ENCODE measurements around the gene SRPRB.

The SRPRB gene

DNA sequence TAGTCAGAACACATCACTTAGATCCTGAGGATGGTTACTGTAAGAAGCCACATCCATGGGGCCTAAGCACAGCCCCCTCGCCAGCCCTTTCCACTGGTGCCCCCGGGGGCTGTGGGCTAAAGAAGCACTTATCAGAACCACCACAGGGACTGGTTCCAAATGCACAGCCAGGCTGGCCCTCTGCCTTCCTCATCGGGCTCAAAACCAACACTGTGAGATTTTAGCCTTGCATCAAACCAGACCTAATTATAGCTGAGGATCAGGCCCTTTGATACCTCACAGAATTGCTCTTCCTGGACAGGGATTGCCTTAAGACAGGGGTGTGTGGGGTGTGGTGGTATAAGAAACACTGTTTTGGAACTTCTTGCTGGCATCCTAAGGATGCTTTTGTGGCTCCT is 23.7 kb downstream of the SRPRB start:
- Histone ChIP-seq H3K79me2 (ENCODE audit: control insufficient read depth, low read length) (no peaks in the 10 kb centered on the region), H3K4me1 (ENCODE audit: control insufficient read depth, low read length) (no peaks in the 10 kb centered on the region), H3K4me2 (ENCODE audit: low read length) (no peak overlapping the region), H3F3A (ENCODE audit: control insufficient read depth, insufficient read depth) (no peaks in the 10 kb centered on the region), H3K27ac (ENCODE audit: low read depth, low read length) (no peak overlapping the region), H3K27me3 (ENCODE audit: control insufficient read depth, low read length) (no peaks in the 10 kb centered on the region), H3K9me3 (ENCODE audit: control insufficient read depth, insufficient read depth, low read length) (no peaks in the 10 kb centered on the region), H3K4me3 (ENCODE audit: low read length) (no peak overlapping the region), H4K20me1 (ENCODE audit: control insufficient read depth, insufficient read depth, low read depth, low read length) (no peaks in the 10 kb centered on the region), H3K9me2 (replicated peaks; ENCODE audit: control insufficient read depth, low read length) (no peaks in the 10 kb centered on the region), H3K36me3 (ENCODE audit: control insufficient read depth, low read length) (peaks cover 5% of the 10 kb centered on the region)
- no peak for TF ChIP-seq EZH2phosphoT487 (IDR thresholded peaks at IDR 0.05; ENCODE audit: borderline replicate concordance, low read length)
- TF ChIP-seq, protein P1, sequence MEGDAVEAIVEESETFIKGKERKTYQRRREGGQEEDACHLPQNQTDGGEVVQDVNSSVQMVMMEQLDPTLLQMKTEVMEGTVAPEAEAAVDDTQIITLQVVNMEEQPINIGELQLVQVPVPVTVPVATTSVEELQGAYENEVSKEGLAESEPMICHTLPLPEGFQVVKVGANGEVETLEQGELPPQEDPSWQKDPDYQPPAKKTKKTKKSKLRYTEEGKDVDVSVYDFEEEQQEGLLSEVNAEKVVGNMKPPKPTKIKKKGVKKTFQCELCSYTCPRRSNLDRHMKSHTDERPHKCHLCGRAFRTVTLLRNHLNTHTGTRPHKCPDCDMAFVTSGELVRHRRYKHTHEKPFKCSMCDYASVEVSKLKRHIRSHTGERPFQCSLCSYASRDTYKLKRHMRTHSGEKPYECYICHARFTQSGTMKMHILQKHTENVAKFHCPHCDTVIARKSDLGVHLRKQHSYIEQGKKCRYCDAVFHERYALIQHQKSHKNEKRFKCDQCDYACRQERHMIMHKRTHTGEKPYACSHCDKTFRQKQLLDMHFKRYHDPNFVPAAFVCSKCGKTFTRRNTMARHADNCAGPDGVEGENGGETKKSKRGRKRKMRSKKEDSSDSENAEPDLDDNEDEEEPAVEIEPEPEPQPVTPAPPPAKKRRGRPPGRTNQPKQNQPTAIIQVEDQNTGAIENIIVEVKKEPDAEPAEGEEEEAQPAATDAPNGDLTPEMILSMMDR (IDR thresholded peaks at IDR 0.05; ENCODE audit: low read depth, low read length, poor library complexity, severe bottlenecking) = no peak

DNA sequence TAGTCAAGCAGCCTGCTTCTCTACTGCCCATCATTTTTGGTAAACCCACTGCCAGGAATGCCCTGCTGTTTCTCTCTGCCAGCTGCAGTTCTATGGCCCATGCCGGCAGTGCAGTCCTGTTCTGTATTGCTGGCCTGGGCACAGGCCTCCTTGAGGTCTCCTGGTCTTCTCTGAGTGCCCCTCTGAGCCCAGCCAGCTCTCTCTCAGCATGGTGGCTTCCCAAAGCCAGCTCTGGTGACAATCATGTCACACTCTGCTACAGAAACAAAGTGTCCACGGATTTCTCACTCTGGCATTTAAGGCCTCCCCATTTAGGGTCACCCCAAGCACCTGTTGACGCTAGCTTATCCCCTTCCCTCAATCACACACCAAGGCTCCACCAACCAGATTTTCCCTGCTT is 24.5 kb downstream of the SRPRB start:
- Histone ChIP-seq H3K27ac (ENCODE audit: low read depth, low read length) (no peak overlapping the region), H3K4me3 (ENCODE audit: low read length) (no peak overlapping the region), H3K9me2 (replicated peaks; ENCODE audit: control insufficient read depth, low read length) (no peaks in the 10 kb centered on the region), H4K20me1 (ENCODE audit: control insufficient read depth, insufficient read depth, low read depth, low read length) (no peaks in the 10 kb centered on the region), H3K4me2 (ENCODE audit: low read length) (no peak overlapping the region), H3K36me3 (ENCODE audit: control insufficient read depth, low read length) (no peaks in the 10 kb centered on the region), H3K9me3 (ENCODE audit: control insufficient read depth, insufficient read depth, low read length) (no peaks in the 10 kb centered on the region), H3K4me1 (ENCODE audit: control insufficient read depth, low read length) (no peaks in the 10 kb centered on the region), H3F3A (ENCODE audit: control insufficient read depth, insufficient read depth) (no peaks in the 10 kb centered on the region), H3K79me2 (ENCODE audit: control insufficient read depth, low read length) (no peaks in the 10 kb centered on the region), H3K27me3 (ENCODE audit: control insufficient read depth, low read length) (no peaks in the 10 kb centered on the region)
- TF ChIP-seq, protein P1 (IDR thresholded peaks at IDR 0.05; ENCODE audit: low read depth, low read length, poor library complexity, severe bottlenecking) = no peak
- TF ChIP-seq EZH2phosphoT487 (IDR thresholded peaks at IDR 0.05; ENCODE audit: borderline replicate concordance, low read length) = no peak

DNA sequence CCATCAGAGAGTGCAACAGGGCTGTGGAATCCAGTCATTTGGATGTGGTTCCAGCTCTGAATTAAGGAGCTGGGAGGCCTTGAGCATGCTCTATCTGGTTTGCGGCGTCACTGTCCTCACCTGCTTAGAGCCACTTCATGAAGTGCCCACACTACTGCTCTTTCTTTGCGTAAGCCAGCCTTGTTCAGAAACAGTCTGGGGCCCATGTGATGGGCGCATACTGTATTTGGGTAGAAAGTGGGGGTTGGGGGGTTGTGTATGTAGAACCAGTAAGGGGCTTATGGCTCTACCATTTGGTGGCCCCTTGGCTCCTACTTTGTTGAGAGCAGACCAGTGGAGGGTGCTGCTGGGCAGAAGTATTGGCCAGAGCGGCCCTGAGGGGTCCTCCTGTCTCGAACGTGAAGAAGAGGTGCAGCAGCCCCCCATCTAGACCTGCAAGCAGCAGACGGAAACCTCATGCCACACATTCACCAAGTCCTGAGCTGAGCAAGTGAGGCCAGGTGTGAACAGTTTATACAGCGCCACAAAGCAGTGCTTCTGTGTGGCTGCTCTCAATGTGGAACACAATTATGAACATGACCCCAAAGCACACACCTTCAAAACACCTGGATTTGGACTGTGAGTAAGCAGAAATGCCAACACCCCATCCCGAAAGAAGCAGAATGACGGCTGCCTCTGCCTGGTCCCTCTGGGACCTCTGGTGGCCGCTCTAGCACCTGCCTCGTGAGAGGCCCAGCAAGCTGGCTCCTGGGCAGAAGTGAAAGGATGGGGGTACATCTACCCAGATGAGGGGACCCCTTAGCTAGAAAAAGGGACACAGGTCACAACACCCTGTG is 26.6 kb downstream of the SRPRB start:
- no peaks in the 10 kb centered on the region for H4K20me1 ChIP-seq (ENCODE audit: control insufficient read depth, insufficient read depth, low read depth, low read length)
- no peaks in the 10 kb centered on the region for H3K36me3 ChIP-seq (ENCODE audit: control insufficient read depth, low read length)
- H3K27ac ChIP-seq (ENCODE audit: low read depth, low read length) = no peak overlapping the region
- no peak overlapping the region for H3K4me3 ChIP-seq (ENCODE audit: low read length)
- no peaks in the 10 kb centered on the region for H3K27me3 ChIP-seq (ENCODE audit: control insufficient read depth, low read length)
- H3K9me2 ChIP-seq (replicated peaks; ENCODE audit: control insufficient read depth, low read length) = no peaks in the 10 kb centered on the region
- TF ChIP-seq, protein P1 (IDR thresholded peaks at IDR 0.05; ENCODE audit: low read depth, low read length, poor library complexity, severe bottlenecking) = no peak
- no peak for TF ChIP-seq EZH2phosphoT487 (IDR thresholded peaks at IDR 0.05; ENCODE audit: borderline replicate concordance, low read length)
- no peaks in the 10 kb centered on the region for H3K4me1 ChIP-seq (ENCODE audit: control insufficient read depth, low read length)
- H3K9me3 ChIP-seq (ENCODE audit: control insufficient read depth, insufficient read depth, low read length) = no peaks in the 10 kb centered on the region
- H3F3A ChIP-seq (ENCODE audit: control insufficient read depth, insufficient read depth) = no peaks in the 10 kb centered on the region
- H3K79me2 ChIP-seq (ENCODE audit: control insufficient read depth, low read length) = no peaks in the 10 kb centered on the region
- H3K4me2 ChIP-seq (ENCODE audit: low read length) = no peak overlapping the region
